IMR-90 (cell line): ENCODE results near the gene GNG8. TPM values are rescaled to one million over a fixed set of nuclear protein-coding genes. Genes with fewer than 3 reads are reported as not detected.

Experiments
- ATAC-seq: fragments of 200-7000 bp; cut with Tn5 transposase; 2 replicates; pipeline ENCODE4 v1.9.1; 2020; ENCODE audit warnings: low read depth, mild to moderate bottlenecking, moderate library complexity
- BruUV-seq: library from RNA; stranded (reverse); fragments of 400-500 nt; replicated peaks from 2 replicates; lab custom pipeline; 2021; lab: Mats Ljungman, UMichigan
- CTCF ChIA-PET: fragments of 300-600 bp; formaldehyde crosslinking; extraction: SDS; loops from one replicate; lab custom pipeline; 2021; ENCODE audit warnings: antibody characterized with exemption; lab: Yijun Ruan, JAX
- POLR2A ChIA-PET: fragments of 300-600 bp; sonication (Branson Sonifier 250); formaldehyde crosslinking; loops from one replicate; lab custom pipeline; 2022; ENCODE audit warnings: antibody characterized with exemption; ENCODE audit not compliant: unreplicated experiment; lab: Charles Lee
- DNase-seq: peaks from one replicate; pipeline ENCODE4 v3.0.0; 2013
- H2AFZ ChIP-seq: replicated peaks from 2 replicates; pipeline ENCODE3; 2013; ENCODE audit warnings: low read length, mild to moderate bottlenecking; ENCODE audit not compliant: poor library complexity
- H2AK5ac ChIP-seq: 2 replicates; pipeline ENCODE4 v1.6.1; 2013; ENCODE audit warnings: low read depth, low read length, inconsistent platforms
- H2AK9ac ChIP-seq: replicated peaks from 2 replicates; pipeline ENCODE3; 2013; ENCODE audit warnings: mild to moderate bottlenecking, low read depth, low read length, moderate library complexity; ENCODE audit not compliant: poor library complexity
- H2BK120ac ChIP-seq: 2 replicates; pipeline ENCODE4 v1.6.1; 2013; ENCODE audit warnings: low read depth, low read length, inconsistent platforms
- H2BK15ac ChIP-seq: 3 replicates; pipeline ENCODE4 v1.6.1; 2013; ENCODE audit warnings: low read depth, low read length, inconsistent platforms
- H2BK20ac ChIP-seq: 2 replicates; pipeline ENCODE4 v1.6.1; 2013; ENCODE audit warnings: low read depth, mild to moderate bottlenecking, inconsistent platforms, low read length, moderate library complexity
- H2BK5ac ChIP-seq: 2 replicates; pipeline ENCODE4 v1.6.1; 2013; ENCODE audit warnings: mild to moderate bottlenecking, low read depth, low read length, inconsistent platforms; ENCODE audit not compliant: poor library complexity, severe bottlenecking
- H3K14ac ChIP-seq: replicated peaks from 2 replicates; pipeline ENCODE4 v1.6.1; 2013; ENCODE audit warnings: low read depth, low read length, inconsistent platforms
- H3K18ac ChIP-seq: 2 replicates; pipeline ENCODE4 v1.6.1; 2013; ENCODE audit warnings: low read depth, low read length, control low read depth
- H3K23ac ChIP-seq: 2 replicates; pipeline ENCODE4 v1.6.1; 2013; ENCODE audit warnings: low read depth, low read length, inconsistent platforms
- H3K27ac ChIP-seq: 2 replicates; pipeline ENCODE4 v1.5.1; 2013; ENCODE audit warnings: mild to moderate bottlenecking, control low read depth, low read length; ENCODE audit not compliant: insufficient read depth
- H3K27me3 ChIP-seq: 2 replicates; pipeline ENCODE4 v1.6.1; 2013; ENCODE audit warnings: low read length; ENCODE audit not compliant: control insufficient read depth, insufficient read depth
- H3K36me3 ChIP-seq: 2 replicates; pipeline ENCODE4 v1.6.1; 2013; ENCODE audit warnings: low read length, mixed read lengths; ENCODE audit not compliant: control insufficient read depth, insufficient read depth
- H3K4ac ChIP-seq: 2 replicates; pipeline ENCODE4 v1.6.1; 2013; ENCODE audit warnings: low read depth, low read length, inconsistent platforms
- H3K4me1 ChIP-seq: 2 replicates; pipeline ENCODE4 v1.6.1; 2013; ENCODE audit warnings: low read length, mixed read lengths; ENCODE audit not compliant: control insufficient read depth, insufficient read depth
- H3K4me2 ChIP-seq: 2 replicates; pipeline ENCODE4 v1.6.1; 2013; ENCODE audit warnings: low read depth, mild to moderate bottlenecking, control low read depth, low read length, moderate library complexity
- H3K4me3 ChIP-seq: 2 replicates; pipeline ENCODE4 v1.5.1; 2013; ENCODE audit warnings: low read depth, mild to moderate bottlenecking, control low read depth, low read length, moderate library complexity; ENCODE audit not compliant: insufficient read depth
- H3K56ac ChIP-seq: 2 replicates; pipeline ENCODE4 v1.6.1; 2013; ENCODE audit warnings: low read length, inconsistent platforms; ENCODE audit not compliant: insufficient read depth; ENCODE audit errors: extremely low read depth
- H3K79me1 ChIP-seq, 2 experiments: 2 replicates each; pipeline ENCODE4 v1.6.1; 2013; ENCODE audit warnings: low read length in 2 of 2, inconsistent platforms in 1 of 2, low read depth in 1 of 2
- H3K9ac ChIP-seq: 2 replicates; pipeline ENCODE4 v1.6.1; 2013; ENCODE audit warnings: low read depth, low read length, control low read depth
- H3K9me1 ChIP-seq: 2 replicates; pipeline ENCODE4 v1.6.1; 2013; ENCODE audit warnings: low read length, inconsistent platforms; ENCODE audit not compliant: insufficient read depth
- H3K9me3 ChIP-seq: 2 replicates; pipeline ENCODE4 v1.6.1; 2013; ENCODE audit warnings: low read length; ENCODE audit not compliant: control insufficient read depth, insufficient read depth
- H4K20me1 ChIP-seq: 2 replicates; pipeline ENCODE4 v1.6.1; 2013; ENCODE audit warnings: low read length, inconsistent platforms; ENCODE audit not compliant: insufficient read depth
- H4K5ac ChIP-seq: 2 replicates; pipeline ENCODE4 v1.6.1; 2013; ENCODE audit warnings: mild to moderate bottlenecking, low read depth, low read length, control low read depth
- H4K8ac ChIP-seq, 2 experiments: 2 replicates each; pipeline ENCODE4 v1.6.1; 2013; ENCODE audit warnings: low read depth in 2 of 2, low read length in 2 of 2, control low read depth in 1 of 2, inconsistent platforms in 1 of 2
- H4K91ac ChIP-seq: 2 replicates; pipeline ENCODE4 v1.6.1; 2013; ENCODE audit warnings: low read depth, low read length, inconsistent platforms; ENCODE audit not compliant: insufficient read depth
- BHLHE40 ChIP-seq: fragments of 150-350 bp; IDR thresholded peaks from 2 replicates; pipeline ENCODE4 v1.6.1; 2016; ENCODE audit warnings: mild to moderate bottlenecking, low read depth, low read length
- CEBPB ChIP-seq: IDR thresholded peaks from 2 replicates; pipeline ENCODE4 v1.6.1; 2012; ENCODE audit warnings: low read depth, low read length, improper control_type of control experiment
- CHD1 ChIP-seq: IDR thresholded peaks from 2 replicates; pipeline ENCODE4 v1.6.1; 2012; ENCODE audit warnings: low read depth, low read length, improper control_type of control experiment
- MXI1 ChIP-seq: IDR thresholded peaks from 2 replicates; pipeline ENCODE4 v1.6.1; 2012; ENCODE audit warnings: low read depth, mild to moderate bottlenecking, low read length, moderate library complexity, borderline replicate concordance
- NFE2L2 ChIP-seq: fragments of 150-350 bp; IDR thresholded peaks from 2 replicates; pipeline ENCODE4 v1.6.1; 2016; ENCODE audit warnings: low read depth, mild to moderate bottlenecking, low read length
- POLR2A ChIP-seq: IDR thresholded peaks from 2 replicates; pipeline ENCODE4 v1.6.1; 2012; ENCODE audit warnings: mild to moderate bottlenecking, low read depth, low read length
- RAD21 ChIP-seq: IDR thresholded peaks from 2 replicates; pipeline ENCODE4 v1.6.1; 2012; ENCODE audit warnings: low read length, improper control_type of control experiment
- RCOR1 ChIP-seq: IDR thresholded peaks from 2 replicates; pipeline ENCODE4 v1.6.1; 2012; ENCODE audit warnings: mild to moderate bottlenecking, low read length, improper control_type of control experiment; ENCODE audit not compliant: insufficient replicate concordance
- RFX5 ChIP-seq: IDR thresholded peaks from 2 replicates; pipeline ENCODE4 v1.8.0; 2012; ENCODE audit warnings: low read depth, mild to moderate bottlenecking, low read length, moderate library complexity
- SMC3 ChIP-seq: fragments of 150-350 bp; IDR thresholded peaks from 2 replicates; pipeline ENCODE4 v1.6.1; 2016; ENCODE audit warnings: low read depth, mild to moderate bottlenecking, antibody characterized with exemption, low read length, moderate library complexity
- WGBS, 2 experiments: methylation state at CpG; one replicate each; pipeline versions ENCODE4 v1.1.5 to v1.1.7; 2013; ENCODE audit warnings: missing lambda C conversion rate in 2 of 2; ENCODE audit not compliant: insufficient read length in 1 of 2; ENCODE audit errors: extremely low coverage in 2 of 2; 5-methylcytosine and 5-hydroxymethylcytosine counted together
- dilution Hi-C: fragments of 300-500 bp; cut with HindIII; formaldehyde crosslinking; loops from one replicate; pipeline ENCODE4 v1.14.3; 2018; ENCODE audit warnings: low sequenced_read_pairs; ENCODE audit not compliant: unreplicated experiment
- in situ Hi-C: fragments of 300-500 bp; cut with MboI; formaldehyde crosslinking; loops from 3 replicates; pipeline ENCODE4 v1.14.3; 2019; ENCODE audit warnings: low sequenced_read_pairs, inconsistent platforms, mixed read lengths
- intact Hi-C: fragments of 100-400 bp; cut with micrococcal nuclease; formaldehyde crosslinking; loops from 2 replicates; pipeline ENCODE4 v1.10.0; 2022
- polyA plus RNA-seq, 3 experiments: library from polyadenylated mRNA; depleted of rRNA; stranded (reverse); fragments of >200 nt; gene quantifications; 2 replicates each; pipeline ENCODE4 v1.2.3, GENCODE V29; 2012; ENCODE audit warnings: low replicate concordance in 1 of 3
- total RNA-seq: library from RNA; depleted of rRNA; stranded (reverse); fragments of >200 nt; gene quantifications from 2 replicates; pipeline ENCODE4 v1.2.3, GENCODE V29; 2012
- TF ChIP-seq, protein P1 (sequence below): conservative IDR thresholded peaks from 2 replicates; pipeline ENCODE4 v1.5.1; 2012; ENCODE audit warnings: mild to moderate bottlenecking, low read depth, low read length, improper control_type of control experiment
- TF ChIP-seq, protein P2 (sequence below): fragments of 150-350 bp; IDR thresholded peaks from 2 replicates; pipeline ENCODE4 v1.6.1; 2017; ENCODE audit warnings: mild to moderate bottlenecking, antibody characterized with exemption, low read length, low read depth
- TF ChIP-seq, protein P3 (sequence below): fragments of 150-350 bp; IDR thresholded peaks from 2 replicates; pipeline ENCODE4 v1.6.1; 2016; ENCODE audit warnings: low read depth, mild to moderate bottlenecking, low read length, moderate library complexity, borderline replicate concordance

GNG8 gene
- total and polyA plus RNA-seq, 2 of the 4 experiments (the other 2 are of a cell fraction): not detected

DNA sequence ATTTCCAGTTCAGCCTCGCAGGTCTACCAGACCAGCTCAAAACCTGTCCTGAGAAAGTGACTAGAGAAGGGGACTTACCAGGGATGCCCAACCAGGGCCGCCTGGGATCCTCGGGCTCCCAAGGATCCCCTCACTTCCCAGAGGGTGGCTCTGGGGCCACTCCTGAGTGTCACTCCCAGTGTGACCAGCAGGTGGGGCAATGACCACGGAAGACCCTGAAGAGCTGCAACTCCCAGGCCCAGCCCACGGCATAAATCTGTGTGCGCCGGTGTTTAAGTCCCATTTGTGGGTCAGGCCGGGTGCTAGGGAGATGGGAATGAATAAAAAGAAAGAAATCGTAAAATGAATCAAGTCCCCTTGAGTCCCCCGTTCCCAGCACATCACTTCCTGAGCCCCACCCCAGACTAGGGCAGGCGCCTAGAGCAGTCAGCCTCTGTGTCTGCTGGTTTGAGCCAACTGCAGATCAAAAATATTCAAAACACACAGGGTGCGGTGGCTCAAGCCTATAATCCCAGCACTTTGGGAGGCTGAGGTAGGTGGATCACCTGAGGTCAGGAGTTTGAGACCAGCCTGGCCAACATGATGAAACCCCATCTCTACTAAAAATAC, 21.8 kb downstream of the GNG8 start (continued):
- TF ChIP-seq RFX5: no peak

DNA sequence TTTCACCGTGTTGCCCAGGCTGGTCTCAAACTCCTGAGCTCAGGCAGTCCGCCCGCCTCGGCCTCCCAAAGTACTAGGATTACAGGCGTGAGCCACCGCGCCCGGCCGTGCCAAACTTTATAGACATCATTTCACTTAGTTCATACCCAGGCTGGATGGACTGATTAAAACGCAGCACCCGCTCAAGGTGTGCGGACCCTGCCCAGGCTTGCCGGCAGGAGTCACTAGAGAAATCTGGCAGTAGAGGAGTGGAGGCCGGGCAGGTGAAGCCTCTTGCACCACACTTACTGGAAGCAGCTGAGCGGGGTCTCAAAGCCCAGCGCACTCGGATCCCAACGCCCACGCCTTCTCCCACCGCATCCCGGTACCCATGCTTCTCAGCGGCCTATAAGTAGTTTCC, 22.5 kb downstream of the GNG8 start:
- no peak overlapping the region for H2AK9ac ChIP-seq
- peaks cover 4% of the 10 kb centered on the region; the same call in 1 of the 2 replicates for H3K9me1 ChIP-seq
- H2AFZ ChIP-seq: no peak overlapping the region
- H2BK20ac ChIP-seq: no peak overlapping the region
- no peak overlapping the region for H4K91ac ChIP-seq
- H2BK120ac ChIP-seq: no peak overlapping the region
- in situ Hi-C loops: loop anchor here (5.0 kb wide), 1 partner anchor 49 kb away; the partner anchor contains the start of gene DACT3
- no peak for DNase-seq
- H3K4me2 ChIP-seq: no peak overlapping the region
- peaks cover 0 to 10% of the 10 kb centered on the region in 2 experiments; a peak in 1 of 4 replicates for H3K79me1 ChIP-seq
- ChIA-PET POLR2A (no interaction called here), CTCF (interaction anchor here (1.3 to 1.4 kb wide), 2 partner anchors 16 to 48 kb away, joined by 3 to 23 read pairs; partner anchors contain the start of gene DACT3)
- H4K8ac ChIP-seq: no peak overlapping the region
- 83% methylated on average over 1 of the region's 22 CpGs; no CpG with 5 or more reads in 1 of the 2 experiments for WGBS, 2 experiments
- H3K18ac ChIP-seq: no peak overlapping the region
- no peaks in the 10 kb centered on the region for H3K9me3 ChIP-seq
- H3K14ac ChIP-seq: no peak overlapping the region
- H4K20me1 ChIP-seq: peaks cover 20% of the 10 kb centered on the region
- H3K27ac ChIP-seq: no peak overlapping the region
- no peak for ATAC-seq
- no peak overlapping the region for H3K23ac ChIP-seq
- H3K4ac ChIP-seq: no peak overlapping the region
- H3K4me3 ChIP-seq: no peak overlapping the region
- no peak overlapping the region for H2AK5ac ChIP-seq
- no peak overlapping the region for H3K56ac ChIP-seq
- intact Hi-C loops: loop anchor here (10.0 kb wide), 1 partner anchor 131 kb away; the partner anchor contains the start of genes FKRP and STRN4
- H3K9ac ChIP-seq: no peak overlapping the region
- BruUV-seq: no TSS peak
- H3K27me3 ChIP-seq: no peaks in the 10 kb centered on the region
- no peak overlapping the region for H2BK5ac ChIP-seq
- peaks cover 7% of the 10 kb centered on the region for H3K4me1 ChIP-seq
- H4K5ac ChIP-seq: no peak overlapping the region
- H3K36me3 ChIP-seq: peaks cover 24% of the 10 kb centered on the region
- dilution Hi-C loops: no loop called here
- H2BK15ac ChIP-seq: no peak overlapping the region
- TF ChIP-seq, protein P1, sequence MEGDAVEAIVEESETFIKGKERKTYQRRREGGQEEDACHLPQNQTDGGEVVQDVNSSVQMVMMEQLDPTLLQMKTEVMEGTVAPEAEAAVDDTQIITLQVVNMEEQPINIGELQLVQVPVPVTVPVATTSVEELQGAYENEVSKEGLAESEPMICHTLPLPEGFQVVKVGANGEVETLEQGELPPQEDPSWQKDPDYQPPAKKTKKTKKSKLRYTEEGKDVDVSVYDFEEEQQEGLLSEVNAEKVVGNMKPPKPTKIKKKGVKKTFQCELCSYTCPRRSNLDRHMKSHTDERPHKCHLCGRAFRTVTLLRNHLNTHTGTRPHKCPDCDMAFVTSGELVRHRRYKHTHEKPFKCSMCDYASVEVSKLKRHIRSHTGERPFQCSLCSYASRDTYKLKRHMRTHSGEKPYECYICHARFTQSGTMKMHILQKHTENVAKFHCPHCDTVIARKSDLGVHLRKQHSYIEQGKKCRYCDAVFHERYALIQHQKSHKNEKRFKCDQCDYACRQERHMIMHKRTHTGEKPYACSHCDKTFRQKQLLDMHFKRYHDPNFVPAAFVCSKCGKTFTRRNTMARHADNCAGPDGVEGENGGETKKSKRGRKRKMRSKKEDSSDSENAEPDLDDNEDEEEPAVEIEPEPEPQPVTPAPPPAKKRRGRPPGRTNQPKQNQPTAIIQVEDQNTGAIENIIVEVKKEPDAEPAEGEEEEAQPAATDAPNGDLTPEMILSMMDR: no peak
- TF ChIP-seq POLR2A (no peak), SMC3 (no peak), RCOR1 (no peak), CEBPB (no peak), RFX5 (no peak), NFE2L2 (no peak), CHD1 (no peak), MXI1 (no peak), BHLHE40 (no peak), RAD21 (no peak)
- TF ChIP-seq, protein P2, sequence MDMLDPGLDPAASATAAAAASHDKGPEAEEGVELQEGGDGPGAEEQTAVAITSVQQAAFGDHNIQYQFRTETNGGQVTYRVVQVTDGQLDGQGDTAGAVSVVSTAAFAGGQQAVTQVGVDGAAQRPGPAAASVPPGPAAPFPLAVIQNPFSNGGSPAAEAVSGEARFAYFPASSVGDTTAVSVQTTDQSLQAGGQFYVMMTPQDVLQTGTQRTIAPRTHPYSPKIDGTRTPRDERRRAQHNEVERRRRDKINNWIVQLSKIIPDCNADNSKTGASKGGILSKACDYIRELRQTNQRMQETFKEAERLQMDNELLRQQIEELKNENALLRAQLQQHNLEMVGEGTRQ: no peak
- TF ChIP-seq, protein P3, sequence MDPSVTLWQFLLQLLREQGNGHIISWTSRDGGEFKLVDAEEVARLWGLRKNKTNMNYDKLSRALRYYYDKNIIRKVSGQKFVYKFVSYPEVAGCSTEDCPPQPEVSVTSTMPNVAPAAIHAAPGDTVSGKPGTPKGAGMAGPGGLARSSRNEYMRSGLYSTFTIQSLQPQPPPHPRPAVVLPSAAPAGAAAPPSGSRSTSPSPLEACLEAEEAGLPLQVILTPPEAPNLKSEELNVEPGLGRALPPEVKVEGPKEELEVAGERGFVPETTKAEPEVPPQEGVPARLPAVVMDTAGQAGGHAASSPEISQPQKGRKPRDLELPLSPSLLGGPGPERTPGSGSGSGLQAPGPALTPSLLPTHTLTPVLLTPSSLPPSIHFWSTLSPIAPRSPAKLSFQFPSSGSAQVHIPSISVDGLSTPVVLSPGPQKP: no peak
